Endothelial cell of umbilical vein (primary cell): Measurements from ENCODE around the gene NXPE3. TPM values are rescaled to one million over a fixed set of nuclear protein-coding genes. Genes with fewer than 3 reads are reported as not detected.

ENCODE experiments used
- BruUV-seq: library from RNA; stranded (reverse); fragments of 400-500 nt; replicated peaks from 2 replicates; lab custom pipeline; 2021; lab: Mats Ljungman, UMichigan
- CTCF ChIA-PET: fragments of 300-600, 350-600 bp; sonication (Branson Sonifier 250); formaldehyde crosslinking; loops from one replicate; lab custom pipeline; 2021; ENCODE audit warnings: antibody characterized with exemption, inconsistent platforms; lab: Charles Lee
- POLR2A ChIA-PET: fragments of 300-600, 350-600 bp; sonication (Branson Sonifier 250); formaldehyde crosslinking; loops from one replicate; lab custom pipeline; 2021; ENCODE audit warnings: antibody characterized with exemption, inconsistent platforms; lab: Charles Lee
- DNase-seq: peaks from one replicate; pipeline ENCODE4 v3.0.0-alpha.2; 2011; ENCODE audit warnings: low read depth, low spot score
- FAIRE-seq: peaks from 2 replicates; lab custom pipeline; 2011; peaks lifted over from hg19 to GRCh38; lab: Jason Lieb, UNC
- H2AFZ ChIP-seq: 2 replicates; pipeline ENCODE4 v1.6.0; 2012; ENCODE audit warnings: low read depth, low read length, control low read depth, inconsistent platforms
- H3K27ac ChIP-seq: 2 replicates; pipeline ENCODE4 v1.5.1; 2011; ENCODE audit warnings: low read depth, mild to moderate bottlenecking, control low read depth, low read length, moderate library complexity; ENCODE audit not compliant: insufficient read depth
- H3K27me3 ChIP-seq, 2 experiments: 2 replicates each; pipeline versions ENCODE4 v1.6.0 to v1.6.1; 2011; ENCODE audit warnings: low read length in 2 of 2, mixed read lengths in 1 of 2; ENCODE audit not compliant: control insufficient read depth in 2 of 2, insufficient read depth in 2 of 2
- H3K36me3 ChIP-seq, 2 experiments: 2 replicates in 1 of 2; 3 replicates in 1 of 2; pipeline ENCODE4 v1.5.1; 2011; ENCODE audit warnings: low read length in 2 of 2, mild to moderate bottlenecking in 1 of 2, moderate library complexity in 1 of 2; ENCODE audit not compliant: control insufficient read depth in 2 of 2, insufficient read depth in 2 of 2; ENCODE audit errors: extremely low read depth in 1 of 2
- H3K4me1 ChIP-seq: 3 replicates; pipeline ENCODE4 v1.5.1; 2011; ENCODE audit warnings: mild to moderate bottlenecking, low read length; ENCODE audit not compliant: control insufficient read depth, insufficient read depth; ENCODE audit errors: extremely low read depth
- H3K4me2 ChIP-seq: 2 replicates; pipeline ENCODE4 v1.6.1; 2011; ENCODE audit warnings: low read length, control low read depth, mixed read lengths; ENCODE audit not compliant: insufficient read depth
- H3K4me3 ChIP-seq, 3 experiments: fragments of 200-600 bp in 1 of 3; sonication (generic), shearing (Covaris generic) in 1 of 3; replicated peaks in 1 of 3; 2 replicates each; pipeline ENCODE4 v1.5.1; 2011 to 2016; ENCODE audit warnings: control low read depth in 3 of 3, low read length in 3 of 3, mild to moderate bottlenecking in 2 of 3, inconsistent platforms in 1 of 3, low read depth in 1 of 3, moderate library complexity in 1 of 3; ENCODE audit not compliant: insufficient read depth in 1 of 3
- H3K79me2 ChIP-seq: 2 replicates; pipeline ENCODE4 v1.6.0; 2012; ENCODE audit warnings: low read length, inconsistent platforms; ENCODE audit not compliant: control insufficient read depth, insufficient read depth
- H3K9ac ChIP-seq: replicated peaks from 2 replicates; pipeline ENCODE3; 2011; ENCODE audit warnings: low read length, control low read depth; ENCODE audit not compliant: insufficient read depth; ENCODE audit errors: extremely low read depth
- H3K9me1 ChIP-seq: replicated peaks from 3 replicates; pipeline ENCODE4 v1.6.0; 2011; ENCODE audit warnings: mild to moderate bottlenecking, low read length; ENCODE audit not compliant: control insufficient read depth, insufficient read depth; ENCODE audit errors: extremely low read depth
- H3K9me3 ChIP-seq: replicated peaks from 2 replicates; pipeline ENCODE4 v1.5.1; 2012; ENCODE audit warnings: low read length, inconsistent platforms; ENCODE audit not compliant: control insufficient read depth, insufficient read depth
- H4K20me1 ChIP-seq: replicated peaks from 2 replicates; pipeline ENCODE3; 2011; ENCODE audit warnings: mild to moderate bottlenecking, low read length; ENCODE audit not compliant: control insufficient read depth, insufficient read depth; ENCODE audit errors: extremely low read depth
- EZH2 ChIP-seq: IDR thresholded peaks from 2 replicates; pipeline ENCODE4 v1.6.1; 2012; ENCODE audit warnings: borderline replicate concordance, low read depth, mild to moderate bottlenecking, moderate library complexity, low read length, inconsistent platforms; ENCODE audit not compliant: severe bottlenecking
- FOS ChIP-seq: IDR thresholded peaks from 2 replicates; pipeline ENCODE4 v1.6.1; 2011; ENCODE audit warnings: mild to moderate bottlenecking, low read length, moderate library complexity, borderline replicate concordance; ENCODE audit not compliant: insufficient read depth
- GATA2 ChIP-seq: IDR thresholded peaks from 2 replicates; pipeline ENCODE4 v1.7.0; 2011; ENCODE audit warnings: low read depth, mild to moderate bottlenecking, moderate library complexity, mixed read lengths, low read length; ENCODE audit not compliant: insufficient read length, insufficient read depth
- JUN ChIP-seq: IDR thresholded peaks from 2 replicates; pipeline ENCODE4 v1.6.1; 2011; ENCODE audit warnings: borderline replicate concordance, low read depth; ENCODE audit not compliant: insufficient read length, insufficient read depth
- MYC ChIP-seq: IDR thresholded peaks from one replicate; pipeline ENCODE4 v1.6.1; 2011; ENCODE audit warnings: mild to moderate bottlenecking, low read depth, low read length
- POLR2A ChIP-seq: IDR thresholded peaks from 2 replicates; pipeline ENCODE4 v1.6.1; 2012; ENCODE audit warnings: low read depth, mild to moderate bottlenecking, control low read depth, low read length
- POLR2AphosphoS5 ChIP-seq: IDR thresholded peaks from 2 replicates; pipeline ENCODE4 v1.6.1; 2012; ENCODE audit warnings: low read depth, mild to moderate bottlenecking, control low read depth, low read length, moderate library complexity; ENCODE audit not compliant: insufficient read depth
- dilution Hi-C: fragments of 300-500 bp; cut with MboI; formaldehyde crosslinking; loops from one replicate; pipeline ENCODE4 v1.15.0; 2019; ENCODE audit warnings: low sequenced_read_pairs; ENCODE audit not compliant: extremely low pct_ligation_motif_present
- intact Hi-C: fragments of 100-400 bp; cut with micrococcal nuclease; formaldehyde crosslinking; loops from one replicate; pipeline ENCODE4 v1.10.0; 2022
- polyA plus RNA-seq, 4 experiments: library from polyadenylated mRNA; depleted of rRNA in 3 of 4; stranded (reverse) in 3 of 4; unstranded in 1 of 4; fragments of >200 nt; gene quantifications; 2 replicates each; pipeline versions ENCODE4 v1.2.1 to v1.2.3, GENCODE V29; 2011 to 2012; ENCODE audit warnings: missing spikeins in 1 of 4
- total RNA-seq: library from RNA; stranded (reverse); gene quantifications from 2 replicates; pipeline ENCODE4 v1.2.3, GENCODE V29; 2021
- TF ChIP-seq, protein P1 (sequence below): IDR thresholded peaks from 2 replicates; pipeline ENCODE4 v1.6.1; 2011; ENCODE audit not compliant: insufficient read depth, insufficient read length
- TF ChIP-seq, protein P2 (sequence below), 2 donors: IDR thresholded peaks; 1 replicate in 1 of 2; 2 replicates in 1 of 2; pipeline ENCODE4 v1.5.1; 2011; ENCODE audit warnings: low read length in 2 of 2, mild to moderate bottlenecking in 2 of 2, moderate library complexity in 2 of 2, control low read depth in 1 of 2, inconsistent platforms in 1 of 2, low read depth in 1 of 2; ENCODE audit not compliant: insufficient read depth in 1 of 2; ENCODE audit errors: extremely low read depth in 1 of 2

Gene NXPE3
- total and polyA plus RNA-seq, 2 donors (not counting 3 experiments of a cell fraction or from before 2014, with no cell fraction given) = 13.7 to 20.3 TPM

DNA sequence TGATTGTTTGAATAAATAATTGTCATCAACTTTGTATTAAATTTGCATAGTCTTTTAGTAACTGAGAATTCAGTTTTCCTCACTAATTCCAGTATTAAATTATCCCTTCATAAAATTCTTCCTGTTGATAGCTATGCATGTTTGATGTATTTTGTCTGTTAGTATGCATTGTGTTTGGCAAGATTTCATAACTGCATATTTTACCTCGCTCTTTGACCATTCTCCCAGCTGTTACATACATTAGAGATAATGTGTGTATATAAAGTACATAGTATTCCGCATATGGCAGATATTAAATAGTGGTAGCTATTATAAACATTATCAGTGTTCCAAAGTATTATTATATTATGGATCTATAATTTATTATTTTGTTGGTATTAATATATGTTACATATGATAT is 59.7 kb downstream of the NXPE3 start:
- Histone ChIP-seq H3K4me3 (no peak overlapping the region), H3K4me2 (no peak overlapping the region), H3K9me1 (no peaks in the 10 kb centered on the region), H3K27me3 (no peaks in the 10 kb centered on the region), H3K36me3 (no peaks in the 10 kb centered on the region), H3K9ac (no peak overlapping the region), H3K4me1 (peaks cover 5% of the 10 kb centered on the region), H4K20me1 (no peaks in the 10 kb centered on the region), H2AFZ (no peak overlapping the region), H3K79me2 (no peaks in the 10 kb centered on the region), H3K27ac (no peak overlapping the region), H3K9me3 (no peaks in the 10 kb centered on the region)
- no peak for FAIRE-seq
- POLR2A ChIA-PET = interaction anchor here (0.9 to 1.7 kb wide), 2 partner anchors 10 to 13 kb away, joined by 4 to 7 read pairs; partner anchors contain the start of gene NFKBIZ
- intact Hi-C loops = no loop called here
- DNase-seq = no peak
- dilution Hi-C loops = no loop called here
- TF ChIP-seq JUN (no peak), POLR2A (no peak), POLR2AphosphoS5 (no peak), FOS (no peak), MYC (no peak), GATA2 (no peak), EZH2 (no peak)
- TF ChIP-seq, protein P1, sequence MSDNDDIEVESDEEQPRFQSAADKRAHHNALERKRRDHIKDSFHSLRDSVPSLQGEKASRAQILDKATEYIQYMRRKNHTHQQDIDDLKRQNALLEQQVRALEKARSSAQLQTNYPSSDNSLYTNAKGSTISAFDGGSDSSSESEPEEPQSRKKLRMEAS = no peak
- TF ChIP-seq, protein P2, sequence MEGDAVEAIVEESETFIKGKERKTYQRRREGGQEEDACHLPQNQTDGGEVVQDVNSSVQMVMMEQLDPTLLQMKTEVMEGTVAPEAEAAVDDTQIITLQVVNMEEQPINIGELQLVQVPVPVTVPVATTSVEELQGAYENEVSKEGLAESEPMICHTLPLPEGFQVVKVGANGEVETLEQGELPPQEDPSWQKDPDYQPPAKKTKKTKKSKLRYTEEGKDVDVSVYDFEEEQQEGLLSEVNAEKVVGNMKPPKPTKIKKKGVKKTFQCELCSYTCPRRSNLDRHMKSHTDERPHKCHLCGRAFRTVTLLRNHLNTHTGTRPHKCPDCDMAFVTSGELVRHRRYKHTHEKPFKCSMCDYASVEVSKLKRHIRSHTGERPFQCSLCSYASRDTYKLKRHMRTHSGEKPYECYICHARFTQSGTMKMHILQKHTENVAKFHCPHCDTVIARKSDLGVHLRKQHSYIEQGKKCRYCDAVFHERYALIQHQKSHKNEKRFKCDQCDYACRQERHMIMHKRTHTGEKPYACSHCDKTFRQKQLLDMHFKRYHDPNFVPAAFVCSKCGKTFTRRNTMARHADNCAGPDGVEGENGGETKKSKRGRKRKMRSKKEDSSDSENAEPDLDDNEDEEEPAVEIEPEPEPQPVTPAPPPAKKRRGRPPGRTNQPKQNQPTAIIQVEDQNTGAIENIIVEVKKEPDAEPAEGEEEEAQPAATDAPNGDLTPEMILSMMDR (IDR thresholded peaks at IDR 0.05; ENCODE audit: extremely low read depth in 1 of 2, insufficient read depth in 1 of 2, low read depth in 1 of 2, low read length in 2 of 2) = no peak
- CTCF ChIA-PET = interaction anchor here (0.9 to 1.6 kb wide), 4 partner anchors 21 to 390 kb away, joined by 3 to 8 read pairs (median 4); no protein-coding TSS in a partner anchor
- no TSS peak for BruUV-seq
